ENCODE data around the gene ACSL5.

DNA sequence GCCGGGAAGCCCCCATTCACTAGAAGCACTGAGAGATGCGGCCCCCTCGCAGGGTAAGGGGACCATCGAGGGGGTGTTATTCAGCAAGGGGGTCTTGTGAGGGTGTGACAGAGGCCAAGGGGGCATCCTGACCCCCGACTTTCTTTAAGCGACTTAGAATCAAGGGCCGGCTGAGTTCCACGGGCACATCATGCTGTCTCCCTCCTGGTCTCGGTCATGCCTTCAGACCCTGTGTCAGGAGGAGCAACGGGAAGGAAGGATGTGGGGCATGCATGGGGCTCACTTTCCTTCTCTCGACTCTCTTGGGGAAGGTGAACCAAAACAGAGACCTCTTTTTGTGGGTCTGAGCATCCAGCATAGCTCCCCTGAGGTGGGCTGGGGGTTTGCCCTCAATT is 2.5 kb downstream of the ACSL5 start:
- peak in 1 of 2 donors; percentile 4 for TF ChIP-seq POLR2A (IDR thresholded peaks at IDR 0.05)
- TF ChIP-seq, protein P1, sequence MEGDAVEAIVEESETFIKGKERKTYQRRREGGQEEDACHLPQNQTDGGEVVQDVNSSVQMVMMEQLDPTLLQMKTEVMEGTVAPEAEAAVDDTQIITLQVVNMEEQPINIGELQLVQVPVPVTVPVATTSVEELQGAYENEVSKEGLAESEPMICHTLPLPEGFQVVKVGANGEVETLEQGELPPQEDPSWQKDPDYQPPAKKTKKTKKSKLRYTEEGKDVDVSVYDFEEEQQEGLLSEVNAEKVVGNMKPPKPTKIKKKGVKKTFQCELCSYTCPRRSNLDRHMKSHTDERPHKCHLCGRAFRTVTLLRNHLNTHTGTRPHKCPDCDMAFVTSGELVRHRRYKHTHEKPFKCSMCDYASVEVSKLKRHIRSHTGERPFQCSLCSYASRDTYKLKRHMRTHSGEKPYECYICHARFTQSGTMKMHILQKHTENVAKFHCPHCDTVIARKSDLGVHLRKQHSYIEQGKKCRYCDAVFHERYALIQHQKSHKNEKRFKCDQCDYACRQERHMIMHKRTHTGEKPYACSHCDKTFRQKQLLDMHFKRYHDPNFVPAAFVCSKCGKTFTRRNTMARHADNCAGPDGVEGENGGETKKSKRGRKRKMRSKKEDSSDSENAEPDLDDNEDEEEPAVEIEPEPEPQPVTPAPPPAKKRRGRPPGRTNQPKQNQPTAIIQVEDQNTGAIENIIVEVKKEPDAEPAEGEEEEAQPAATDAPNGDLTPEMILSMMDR (IDR thresholded peaks at IDR 0.05): no peak
